H1 (cell line): ENCODE measurements around the gene MPDZ.

Source experiments
- CHD2 ChIP-seq: IDR thresholded peaks from 2 replicates; pipeline ENCODE4 v1.6.1; 2012; ENCODE audit warnings: low read length, improper control_type of control experiment
- CTCF ChIP-seq, 3 experiments: IDR thresholded peaks; 1 replicate in 2 of 3; 2 replicates in 1 of 3; pipeline versions ENCODE4 v1.5.1 to v1.6.1; 2011; ENCODE audit warnings: low read length in 3 of 3, mild to moderate bottlenecking in 3 of 3, inconsistent platforms in 2 of 3, low read depth in 1 of 3, moderate library complexity in 1 of 3; ENCODE audit not compliant: insufficient read depth in 1 of 3; ENCODE audit errors: control extremely low read depth in 1 of 3
- E2F6 ChIP-seq: IDR thresholded peaks from 2 replicates; pipeline ENCODE4 v1.6.1; 2012; ENCODE audit warnings: inconsistent platforms
- EGR1 ChIP-seq: IDR thresholded peaks from 2 replicates; pipeline ENCODE4 v1.6.1; 2011; ENCODE audit warnings: low read depth, low read length, borderline replicate concordance
- EP300 ChIP-seq, 2 experiments: IDR thresholded peaks; 1 replicate in 1 of 2; 2 replicates in 1 of 2; pipeline ENCODE4 v1.6.1; 2011 to 2012; ENCODE audit warnings: low read depth in 2 of 2, low read length in 2 of 2, mild to moderate bottlenecking in 2 of 2, borderline replicate concordance in 1 of 2, inconsistent platforms in 1 of 2, moderate library complexity in 1 of 2
- EZH2 ChIP-seq: fragments of 200-600 bp; sonication (generic); IDR thresholded peaks from 2 replicates; pipeline ENCODE4 v1.7.1; 2012; ENCODE audit warnings: low read depth, mild to moderate bottlenecking, moderate library complexity, low read length, inconsistent platforms; ENCODE audit not compliant: severe bottlenecking
- GABPA ChIP-seq: IDR thresholded peaks from 2 replicates; pipeline ENCODE4 v1.6.1; 2011; ENCODE audit warnings: mild to moderate bottlenecking, low read length, moderate library complexity, borderline replicate concordance; ENCODE audit not compliant: insufficient read depth
- HDAC6 ChIP-seq: IDR thresholded peaks from one replicate; pipeline ENCODE4 v1.7.1; 2012; ENCODE audit warnings: low read depth, mild to moderate bottlenecking, inconsistent platforms, low read length, moderate library complexity
- POLR2A ChIP-seq, 2 experiments: IDR thresholded peaks; 1 replicate in 1 of 2; 2 replicates in 1 of 2; pipeline ENCODE4 v1.6.1; 2011; ENCODE audit warnings: low read depth in 2 of 2, low read length in 2 of 2, mild to moderate bottlenecking in 2 of 2; ENCODE audit errors: control extremely low read depth in 1 of 2
- RAD21 ChIP-seq, 2 experiments: IDR thresholded peaks in 1 of 2; conservative IDR thresholded peaks in 1 of 2; 2 replicates each; pipeline ENCODE4 v1.6.1; 2011; ENCODE audit warnings: low read depth in 2 of 2, low read length in 2 of 2, improper control_type of control experiment in 1 of 2, inconsistent platforms in 1 of 2, mild to moderate bottlenecking in 1 of 2, moderate library complexity in 1 of 2
- RFX5 ChIP-seq: IDR thresholded peaks from 2 replicates; pipeline ENCODE4 v1.6.1; 2011; ENCODE audit warnings: low read depth, low read length, improper control_type of control experiment, borderline replicate concordance
- SIN3A ChIP-seq, 2 experiments: IDR thresholded peaks in 1 of 2; conservative IDR thresholded peaks in 1 of 2; 2 replicates each; pipeline ENCODE4 v1.6.1; 2011 to 2012; ENCODE audit warnings: low read length in 2 of 2, improper control_type of control experiment in 1 of 2, low read depth in 1 of 2, mild to moderate bottlenecking in 1 of 2
- TBP ChIP-seq: IDR thresholded peaks from 2 replicates; pipeline ENCODE4 v1.6.1; 2011; ENCODE audit warnings: low read depth, low read length, improper control_type of control experiment
- USF2 ChIP-seq: IDR thresholded peaks from 2 replicates; pipeline ENCODE4 v1.6.1; 2011; ENCODE audit warnings: low read length, improper control_type of control experiment

GRCh38 chr9:13282998-13283397 lies 3.5 kb upstream of the MPDZ start:
- TF ChIP-seq CHD2 (no peak), EZH2 (no peak), CTCF (IDR thresholded peaks at IDR 0.05; ENCODE audit: control extremely low read depth in 1 of 3, insufficient read depth in 1 of 3, low read depth in 1 of 3, low read length in 3 of 3) (no peak), HDAC6 (no peak), TBP (no peak), EGR1 (no peak), POLR2A (IDR thresholded peaks at IDR 0.05; ENCODE audit: control extremely low read depth in 1 of 2, low read depth in 2 of 2, low read length in 2 of 2) (no peak), EP300 (IDR thresholded peaks at IDR 0.05; ENCODE audit: borderline replicate concordance in 1 of 2, low read depth in 2 of 2, low read length in 2 of 2) (no peak), RAD21 (IDR thresholded peaks at IDR 0.05 in 1 of 2, conservative IDR thresholded peaks at IDR 0.05 in 1 of 2; ENCODE audit: low read depth in 2 of 2, low read length in 2 of 2) (no peak), GABPA (no peak), RFX5 (no peak), USF2 (no peak), E2F6 (no peak), SIN3A (conservative IDR thresholded peaks at IDR 0.05 in 1 of 2, IDR thresholded peaks at IDR 0.05 in 1 of 2; ENCODE audit: low read depth in 1 of 2, low read length in 2 of 2) (no peak)
